GM21717 (cell line): ENCODE measurements around the gene ROR2.

ENCODE experiments used
- ATAC-seq: cut with Tn5 transposase; IDR thresholded peaks from one replicate; pipeline ENCODE4 v1.9.1; 2021; ENCODE audit warnings: mild to moderate bottlenecking, moderate library complexity; ENCODE audit not compliant: unreplicated experiment

The ROR2 gene

DNA sequence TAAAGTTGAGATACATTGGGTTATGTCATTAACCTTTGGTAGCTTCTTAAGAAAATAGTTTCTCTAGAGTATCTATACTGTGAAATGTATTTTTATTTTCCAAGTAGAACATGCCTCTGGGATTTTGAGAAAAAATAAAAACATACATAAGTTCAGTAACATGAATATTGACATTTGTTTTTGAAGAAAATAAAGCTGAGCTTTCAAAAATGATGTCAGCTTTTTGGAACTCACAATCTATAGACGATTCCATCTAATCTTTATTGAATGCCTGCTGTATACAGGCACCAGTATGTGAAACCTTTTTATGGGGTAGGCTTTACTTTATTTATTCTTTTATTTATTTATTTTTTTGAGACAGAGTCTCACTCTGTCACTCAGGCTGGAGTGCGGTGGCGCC lies 350.5 kb downstream of the ROR2 start:
- no peak for ATAC-seq

DNA sequence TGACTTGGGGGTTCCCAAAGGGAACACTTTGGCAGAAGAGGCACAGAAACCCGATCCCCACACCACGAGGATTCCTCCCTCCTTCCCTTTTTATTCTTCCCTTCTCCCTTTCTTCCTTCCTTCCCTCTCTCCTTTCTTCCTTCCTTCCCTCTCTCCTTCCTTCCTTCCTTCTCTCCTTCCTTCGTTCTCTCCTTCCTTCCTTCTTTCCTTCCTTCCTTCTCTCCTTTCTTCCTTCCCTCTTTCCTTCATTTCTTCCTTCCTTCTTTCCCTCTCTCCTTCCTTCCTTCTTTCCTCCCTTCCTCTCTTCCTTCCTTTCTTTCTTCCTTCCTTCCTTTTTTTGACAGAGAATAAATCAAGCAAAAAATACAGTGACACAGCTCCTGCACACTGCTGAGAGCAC lies 358.4 kb downstream of the ROR2 start:
- ATAC-seq: no peak

DNA sequence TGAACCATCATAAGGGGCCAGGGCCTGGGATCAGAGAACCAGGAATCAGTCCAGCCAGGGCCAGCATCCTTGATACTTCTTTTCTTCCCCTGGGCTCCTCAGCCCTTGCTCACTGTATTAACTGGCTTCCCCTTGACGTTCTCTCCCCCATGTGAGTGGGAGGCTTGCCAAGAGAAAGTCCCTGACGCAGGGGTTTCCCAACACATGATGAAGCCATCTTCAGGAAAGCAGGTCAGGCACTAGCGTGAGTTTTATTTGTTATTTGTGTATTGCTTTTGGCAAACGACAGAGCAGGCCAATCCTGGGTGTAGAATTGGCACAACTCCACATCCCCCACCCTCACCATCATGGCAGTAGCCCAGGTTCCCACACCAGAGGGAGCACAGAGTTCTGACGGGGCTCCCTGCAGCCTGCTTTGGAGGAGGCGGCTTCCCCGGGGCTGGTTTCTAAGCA lies 360.9 kb downstream of the ROR2 start:
- no peak for ATAC-seq

DNA sequence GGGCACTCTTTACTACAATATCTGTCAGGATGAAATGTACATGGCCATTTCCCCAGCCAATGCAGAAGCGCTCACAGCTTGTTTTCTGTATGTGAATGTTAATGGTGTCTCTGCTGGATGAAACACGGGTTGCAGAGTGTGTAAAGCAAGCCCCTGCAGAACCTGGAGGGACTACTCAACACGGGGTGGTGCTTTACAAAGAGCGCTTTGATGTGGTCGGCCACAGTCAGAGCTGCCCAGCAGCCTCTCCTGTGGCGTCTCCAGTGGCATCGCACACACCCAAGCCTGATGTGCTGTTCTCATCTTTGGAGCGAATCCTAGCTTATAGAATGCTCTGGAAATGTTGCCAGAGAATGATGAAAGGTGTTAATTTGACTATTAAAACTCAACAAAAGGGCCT lies 363.7 kb downstream of the ROR2 start:
- no peak for ATAC-seq

DNA sequence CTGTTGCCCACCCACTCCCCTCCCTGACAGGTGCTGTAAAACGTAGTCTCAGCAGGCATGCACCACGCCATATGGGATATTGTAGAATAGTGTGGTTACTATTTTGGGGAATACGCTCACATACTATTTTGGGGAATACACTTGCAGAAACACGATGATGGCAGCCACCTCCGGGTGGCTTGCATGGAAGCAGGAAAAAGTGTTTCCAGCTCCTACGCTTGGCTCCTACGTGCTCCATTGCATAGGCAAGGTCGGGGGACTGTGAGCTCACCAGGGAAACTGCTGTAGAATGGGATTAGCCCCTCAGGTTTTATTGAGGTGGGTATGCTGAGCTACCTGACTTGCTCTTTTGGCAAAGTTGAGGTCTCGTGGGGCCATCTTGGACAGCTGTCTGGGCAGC lies 366.1 kb downstream of the ROR2 start:
- no peak for ATAC-seq

DNA sequence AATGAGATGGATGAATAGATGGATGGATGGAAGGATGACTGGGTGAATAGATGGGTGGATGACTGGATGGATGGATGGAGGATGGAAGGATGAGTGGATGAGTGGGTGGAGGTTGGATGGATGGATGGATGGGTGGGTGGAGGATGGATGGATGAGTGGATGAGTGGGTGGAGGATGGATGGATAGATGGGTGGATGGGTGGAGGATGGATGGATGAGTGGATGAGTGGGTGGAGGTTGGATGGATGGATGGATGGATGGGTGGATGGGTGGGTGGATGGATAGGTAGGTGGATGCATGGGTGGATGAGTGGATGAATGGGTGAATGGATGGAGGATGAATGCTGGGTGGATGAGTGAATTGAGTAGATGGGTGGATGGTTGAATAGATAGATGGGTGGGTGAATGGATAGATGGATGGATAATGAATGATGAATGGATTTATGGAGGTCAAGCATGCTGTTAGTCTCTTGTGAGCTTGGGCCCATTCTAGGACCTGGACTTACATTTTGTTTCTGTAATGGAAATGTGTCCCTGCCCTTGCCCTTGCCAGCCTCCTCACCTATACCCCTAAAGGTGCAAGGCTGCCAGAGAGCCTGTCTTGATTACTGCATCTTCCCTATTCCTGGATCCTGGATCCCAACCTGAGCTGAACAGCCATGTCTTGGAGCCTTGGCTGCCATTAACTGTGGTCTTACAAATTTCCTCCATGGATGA lies 366.7 kb downstream of the ROR2 start:
- no peak for ATAC-seq

DNA sequence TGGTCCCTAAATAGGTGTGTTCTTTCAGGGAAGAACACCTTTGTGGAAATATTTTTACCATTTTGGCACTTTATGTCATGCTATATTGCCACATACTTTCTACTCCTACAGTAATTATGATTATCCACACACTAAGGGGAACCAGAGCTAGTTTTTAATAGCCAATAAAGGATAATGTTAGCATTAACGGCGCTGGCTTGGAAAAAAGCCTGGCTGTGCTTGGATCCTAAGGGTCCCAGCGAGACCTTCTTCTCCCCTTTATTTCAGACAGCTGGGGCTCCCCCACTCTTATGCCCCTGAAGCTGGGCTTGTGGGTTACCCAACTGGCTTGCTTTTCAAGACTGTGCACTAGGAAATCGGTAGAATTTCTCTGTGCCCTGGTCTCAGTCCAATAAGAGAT lies 367.8 kb downstream of the ROR2 start:
- ATAC-seq: no peak

DNA sequence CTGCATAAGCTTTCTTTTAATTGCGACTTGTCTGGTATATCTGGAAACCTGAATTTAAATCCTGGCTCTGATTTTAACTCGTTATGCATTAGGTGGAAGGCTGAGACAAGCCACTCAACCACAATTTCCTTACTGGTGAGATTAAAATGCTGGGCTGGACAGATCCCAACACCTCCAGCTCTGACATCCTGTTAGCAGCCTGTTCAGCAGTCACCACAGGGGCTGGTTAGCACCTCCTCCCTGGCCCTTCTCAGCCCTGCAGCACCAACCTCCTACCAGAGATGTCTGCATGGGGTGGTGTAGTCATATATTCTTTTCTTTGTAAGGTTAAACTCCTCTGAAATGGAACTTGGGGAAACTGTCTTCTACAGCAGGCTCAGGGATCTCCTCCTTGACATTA lies 369.9 kb downstream of the ROR2 start:
- no peak for ATAC-seq

DNA sequence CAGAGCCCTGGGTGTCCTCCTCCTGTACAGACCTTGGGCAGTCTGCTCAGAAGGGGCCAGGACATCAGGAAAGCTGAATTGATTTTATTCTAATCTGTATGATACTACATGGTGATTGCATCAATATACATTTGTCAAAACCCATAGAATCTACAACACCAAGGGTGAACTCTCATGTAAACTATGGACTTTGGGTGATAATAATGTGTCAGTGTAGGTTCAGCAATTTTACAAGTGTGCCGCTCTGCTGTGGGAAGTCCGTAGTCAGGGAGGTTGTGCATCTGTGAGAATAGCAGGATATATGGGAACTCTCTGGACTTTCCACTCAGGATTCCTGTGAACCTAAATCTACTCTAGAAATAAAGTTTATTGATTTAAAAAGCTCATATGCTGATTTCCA lies 371.1 kb downstream of the ROR2 start:
- no peak for ATAC-seq

DNA sequence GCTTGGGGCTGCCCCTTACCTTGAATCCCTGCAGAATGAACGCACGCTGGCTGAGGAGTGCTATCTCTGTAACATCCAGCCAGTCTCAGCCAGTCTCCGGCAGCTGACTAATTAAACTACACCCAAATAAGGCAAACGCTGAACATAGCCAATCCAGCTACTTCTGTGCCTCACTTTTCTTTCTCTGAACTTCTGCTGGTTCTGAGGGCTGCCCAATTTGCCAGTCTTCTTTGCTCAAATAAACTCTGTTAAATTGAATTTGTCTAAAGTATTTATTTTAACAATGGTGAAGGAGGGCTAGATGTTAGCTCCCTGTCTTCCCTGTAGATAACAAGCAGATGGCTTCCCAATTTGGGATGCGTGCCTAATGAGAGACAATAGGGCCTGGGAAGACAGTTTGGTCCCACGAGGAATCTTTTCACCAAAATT lies 372.4 kb downstream of the ROR2 start:
- ATAC-seq: no peak

DNA sequence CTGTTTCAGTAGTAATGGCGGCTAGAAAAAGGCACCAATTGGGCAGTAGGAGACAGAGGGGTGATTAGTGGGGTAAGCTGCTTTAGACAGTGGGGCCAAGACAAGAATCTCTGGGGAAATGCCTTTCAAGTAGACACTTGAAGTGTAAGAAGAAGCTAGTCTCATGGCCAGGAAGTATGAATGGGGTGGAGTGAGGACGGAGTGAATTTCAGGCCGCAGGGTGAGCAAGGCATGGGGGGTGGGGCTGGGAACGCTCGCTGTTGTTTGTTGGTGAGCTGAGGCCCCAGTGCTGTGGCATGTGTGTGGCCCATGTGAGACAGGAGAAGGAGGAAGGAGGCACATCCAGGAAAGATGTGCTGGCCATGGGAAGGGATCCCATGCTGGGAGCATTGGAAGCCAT lies 377.2 kb downstream of the ROR2 start:
- no peak for ATAC-seq

DNA sequence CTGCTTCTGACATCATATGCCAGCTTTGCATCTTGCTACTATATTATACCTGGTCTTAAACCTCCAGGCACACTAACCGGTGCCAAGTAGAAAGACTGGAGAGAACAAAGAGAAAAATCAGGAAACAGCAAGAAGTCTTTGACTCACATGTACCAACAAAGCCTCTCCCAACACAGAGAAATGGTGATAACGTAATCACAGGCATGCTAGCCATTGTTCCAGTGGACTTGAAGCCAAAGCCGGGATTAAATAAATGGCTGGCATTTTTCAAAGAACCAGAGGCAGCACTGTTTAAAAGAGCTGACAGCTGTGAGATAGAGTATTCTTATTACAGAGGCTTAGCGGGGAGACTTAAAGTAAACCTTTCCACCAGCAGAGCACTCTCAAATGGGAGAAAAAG lies 378.0 kb downstream of the ROR2 start:
- ATAC-seq: no peak

DNA sequence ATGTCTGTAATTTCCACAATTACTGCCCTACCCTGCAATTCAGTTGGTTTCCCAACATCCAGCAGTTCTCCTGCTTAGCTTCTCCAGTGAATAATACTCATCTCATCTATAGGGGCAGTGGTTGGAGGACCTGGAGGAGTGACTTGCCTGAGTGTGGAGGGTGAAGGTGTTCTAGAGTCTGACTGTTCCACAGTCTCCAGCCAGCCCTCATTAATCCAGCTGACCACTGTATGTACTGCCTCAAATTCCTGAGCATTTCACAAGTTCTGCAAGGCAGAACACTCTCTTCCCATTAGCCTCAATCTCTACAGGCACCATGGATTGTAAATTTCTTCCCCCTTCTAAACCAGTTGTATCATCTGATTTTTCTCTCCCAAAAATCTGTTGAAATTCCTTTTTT lies 379.0 kb downstream of the ROR2 start:
- no peak for ATAC-seq

DNA sequence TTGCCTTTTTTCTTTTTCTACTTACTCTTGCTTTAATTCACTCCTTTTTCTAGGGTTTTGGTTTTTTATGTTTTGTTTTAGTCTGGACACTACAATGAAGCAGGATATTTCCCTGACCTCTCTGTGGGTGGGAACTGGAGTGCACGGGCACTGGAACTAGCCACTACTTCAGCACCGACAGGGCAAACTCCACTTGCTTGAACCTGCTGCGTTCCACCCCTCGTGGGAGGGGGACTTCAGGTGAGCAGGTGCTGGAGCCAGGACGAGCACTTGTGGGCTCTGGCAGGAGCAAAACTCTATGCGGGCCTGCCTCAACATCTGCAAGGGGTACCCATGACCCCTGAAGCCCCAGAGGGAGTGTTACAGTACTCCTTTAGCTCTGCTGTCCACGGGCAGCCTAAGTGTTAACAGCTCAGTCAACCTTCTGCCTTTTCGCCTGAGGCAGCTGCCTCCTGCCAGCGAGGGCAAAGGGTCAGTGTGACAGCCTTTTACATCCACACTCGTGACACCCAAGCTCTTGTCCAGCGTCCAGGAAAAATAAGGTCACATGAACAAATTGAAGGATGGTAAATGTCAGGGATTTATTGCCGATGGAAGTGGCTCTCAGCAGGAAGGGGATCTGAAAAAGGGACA lies 382.3 kb downstream of the ROR2 start:
- no peak for ATAC-seq

DNA sequence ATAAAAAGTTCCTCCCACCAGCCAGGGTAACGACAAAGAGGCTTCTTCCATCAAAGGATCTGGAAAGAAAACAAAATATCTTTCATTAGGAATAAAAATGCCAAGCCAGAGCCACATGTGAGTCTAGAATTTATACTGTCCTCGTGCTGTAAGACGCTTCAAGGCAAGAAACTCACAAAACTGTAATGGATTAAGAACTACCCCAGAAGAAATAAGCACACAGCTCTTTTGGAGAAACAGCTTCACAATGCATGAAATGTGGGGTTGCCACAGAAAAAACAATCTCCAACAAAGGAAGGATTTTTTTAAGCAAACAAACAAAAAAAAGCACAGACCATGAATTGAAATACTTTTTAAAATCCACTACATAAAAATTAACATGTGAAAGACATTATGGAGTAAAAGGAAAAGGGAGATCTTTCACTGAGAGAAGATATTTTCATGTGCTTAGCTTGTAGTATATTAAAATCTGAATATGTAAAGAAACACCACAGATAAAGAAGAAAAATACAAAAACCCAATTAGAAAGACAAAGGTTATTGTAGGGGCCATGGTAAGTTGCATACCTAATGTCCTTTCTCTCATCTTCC lies 385.9 kb downstream of the ROR2 start:
- no peak for ATAC-seq

DNA sequence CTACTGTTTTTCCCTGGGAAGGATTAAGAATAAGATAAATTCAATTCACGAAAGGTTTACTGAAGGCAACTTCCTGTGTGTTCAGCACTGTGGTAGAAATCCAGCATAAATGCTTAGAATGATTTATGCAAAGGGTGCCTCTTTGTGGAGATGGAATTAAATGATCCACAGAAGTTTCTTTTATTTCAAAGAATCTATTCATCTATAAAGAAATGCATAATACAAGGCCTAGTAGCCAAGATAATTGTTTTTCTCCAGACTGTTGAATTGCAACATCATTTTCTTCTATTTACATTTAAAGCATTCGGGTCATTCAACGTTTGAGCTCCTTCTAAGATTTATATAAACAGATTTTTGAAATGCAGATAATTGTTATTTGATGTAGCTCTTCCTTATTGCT lies 387.6 kb downstream of the ROR2 start:
- no peak for ATAC-seq

DNA sequence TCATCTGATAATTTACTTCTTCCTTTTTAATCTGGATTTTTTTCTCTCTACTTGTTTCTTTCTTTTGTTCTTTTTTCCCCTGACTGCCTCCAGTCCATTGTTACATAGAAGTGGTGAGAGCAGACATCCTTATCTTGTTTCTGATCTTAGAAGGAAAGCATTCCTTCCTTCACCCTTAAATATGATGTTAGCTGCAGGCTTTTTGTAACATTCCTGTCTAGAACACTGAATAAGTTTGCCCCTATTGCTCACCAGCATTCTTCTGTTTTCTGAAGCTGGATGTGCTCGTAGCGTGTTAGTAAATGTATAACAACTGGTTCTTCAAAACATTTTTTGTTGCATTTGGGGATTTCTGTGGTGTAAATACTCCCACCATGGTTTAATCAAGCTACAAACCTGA lies 389.7 kb downstream of the ROR2 start:
- no peak for ATAC-seq

DNA sequence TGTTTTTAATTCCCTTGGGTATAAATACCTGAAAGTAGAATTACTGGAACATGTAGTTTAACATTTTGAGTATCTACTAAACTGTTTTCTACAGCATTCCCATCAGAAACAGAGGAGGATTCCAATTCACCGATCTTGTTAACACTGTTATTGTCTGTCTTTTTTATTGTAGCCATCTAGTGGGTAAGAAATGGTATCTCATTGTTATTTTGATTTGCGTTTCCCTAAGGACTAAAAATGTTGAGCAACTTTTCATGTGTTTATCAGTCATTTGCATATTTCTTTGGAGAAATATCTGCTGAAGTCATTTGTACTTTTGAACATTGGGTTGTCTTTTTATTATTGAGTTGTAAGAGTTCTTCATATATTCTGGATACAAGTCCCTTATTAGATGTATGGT lies 391.1 kb downstream of the ROR2 start:
- ATAC-seq: no peak

DNA sequence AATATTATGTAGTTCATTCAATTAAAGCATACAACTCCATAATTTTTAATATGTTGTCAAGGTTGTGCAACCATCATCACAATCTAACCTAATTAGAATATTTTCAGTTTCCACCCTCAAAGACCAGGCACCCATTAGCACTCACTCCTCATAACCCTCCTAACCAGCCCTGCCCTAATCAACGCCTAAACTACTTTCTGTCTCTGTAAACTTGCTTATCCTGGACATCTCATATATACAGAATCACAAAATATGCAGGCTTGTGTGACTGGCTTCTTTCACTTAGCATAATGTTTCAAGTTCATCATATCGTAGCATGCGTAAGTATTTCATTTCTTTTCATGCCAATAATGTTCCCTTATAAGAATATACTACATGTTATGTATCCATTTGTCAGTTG lies 391.6 kb downstream of the ROR2 start:
- ATAC-seq: no peak

DNA sequence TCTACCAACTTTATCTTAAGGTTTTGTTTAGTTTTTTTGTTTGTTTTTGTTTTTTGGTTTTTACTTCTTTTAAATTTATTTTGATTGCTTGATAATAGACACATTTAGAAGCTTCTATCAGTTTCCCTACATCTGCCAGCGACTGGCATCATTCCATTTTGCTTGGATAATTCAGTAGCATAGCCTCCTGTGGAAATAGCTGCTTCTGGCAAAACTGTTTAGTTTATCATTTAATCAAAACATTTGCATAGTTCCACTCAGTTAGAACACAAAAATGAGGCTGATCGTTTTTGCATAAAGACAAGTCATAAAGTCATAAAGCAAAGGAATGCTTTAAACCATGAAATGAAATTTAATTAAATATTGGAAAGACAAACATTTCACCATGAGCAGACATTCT lies 392.7 kb downstream of the ROR2 start:
- no peak for ATAC-seq

DNA sequence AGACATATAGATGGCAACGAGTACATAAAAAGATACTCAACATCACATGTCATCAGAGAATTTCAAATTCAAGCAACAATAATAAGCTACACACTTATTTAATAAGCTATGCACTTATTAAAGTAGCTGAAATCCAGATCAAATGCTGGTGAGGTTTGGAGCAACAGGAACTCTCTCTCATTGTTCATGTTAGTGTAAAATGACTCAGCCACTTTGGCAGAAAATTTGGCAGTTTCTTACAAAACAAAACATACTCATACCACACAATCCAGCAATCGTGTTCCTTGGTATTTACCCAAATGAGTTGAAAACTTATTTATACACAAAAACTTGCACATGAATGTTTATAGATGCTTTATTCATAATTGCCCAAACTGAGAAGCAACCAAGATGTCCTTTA lies 394.9 kb downstream of the ROR2 start:
- ATAC-seq: no peak

DNA sequence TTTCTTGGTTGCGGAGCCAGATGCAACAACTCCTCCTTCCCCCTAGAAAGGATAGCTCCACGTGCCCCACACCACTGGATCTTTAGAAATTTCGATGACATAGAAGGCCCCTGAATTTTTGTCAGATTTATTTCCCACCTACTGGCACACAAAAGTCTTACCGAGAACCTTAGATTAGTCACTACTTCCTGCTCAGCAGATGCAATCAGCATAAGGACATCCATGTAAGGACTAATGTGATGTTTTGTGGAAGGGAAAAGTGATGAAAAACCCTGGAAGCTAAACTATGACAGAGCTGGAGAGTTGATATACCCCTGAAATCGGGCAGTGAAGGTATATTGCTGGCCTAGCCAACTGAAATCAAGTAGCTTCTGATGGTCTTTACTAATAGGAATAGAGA lies 400.9 kb downstream of the ROR2 start:
- ATAC-seq: no peak

DNA sequence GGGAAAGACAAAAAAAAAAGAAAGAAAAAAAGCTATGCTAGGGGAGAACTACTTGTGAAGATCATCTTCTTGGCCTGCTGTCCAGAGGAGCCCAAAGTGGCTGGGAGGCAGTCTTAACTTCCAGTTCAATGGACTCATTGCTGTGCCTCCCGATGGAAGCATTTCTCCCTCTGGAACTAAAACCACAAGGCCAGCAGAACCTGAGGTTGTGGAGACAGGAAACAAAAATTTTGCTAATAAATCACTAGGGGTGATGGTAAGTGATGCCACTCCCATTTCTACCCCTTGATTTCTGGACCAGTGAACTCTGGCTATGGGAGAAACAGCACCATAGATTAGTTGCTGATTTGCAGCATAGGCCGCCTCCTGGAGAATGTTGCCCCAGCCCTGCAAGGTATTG lies 402.9 kb downstream of the ROR2 start:
- ATAC-seq: no peak
